ENCODE data around the gene NBR1.

NBR1 gene

DNA sequence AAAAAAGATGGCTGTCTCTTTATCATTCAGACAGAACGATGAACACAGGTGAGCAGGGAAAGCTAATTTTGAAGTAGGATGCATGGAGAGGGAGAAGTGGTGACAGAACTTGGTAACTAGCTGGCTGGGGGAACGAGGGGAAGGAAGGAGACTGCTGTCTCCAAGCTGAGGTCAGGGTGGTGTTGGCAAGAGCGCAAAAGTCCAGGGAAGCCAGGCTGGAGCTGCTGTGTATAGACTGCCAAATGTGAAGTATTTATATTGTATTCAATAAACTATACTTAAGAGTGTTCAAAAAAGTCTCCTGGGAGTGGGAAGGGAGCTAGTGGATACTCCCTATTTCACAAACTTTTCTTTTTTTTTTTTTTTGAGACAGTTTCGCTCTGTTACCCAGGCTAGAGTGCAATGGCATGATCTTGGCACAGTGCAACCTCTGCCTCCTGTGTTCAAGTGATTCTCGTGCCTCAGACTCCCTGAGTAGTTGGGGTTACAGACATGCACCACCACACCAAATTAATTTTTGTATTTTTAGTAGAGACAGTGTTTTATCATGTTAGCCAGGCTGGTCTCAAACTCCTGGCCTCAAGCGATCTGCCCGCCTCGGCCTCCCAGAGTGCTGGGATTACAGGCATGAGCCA, 48.8 kb downstream of the NBR1 start (continued):
- TF ChIP-seq ZNF670 (tag by site-specific recombination; IDR thresholded peaks at IDR 0.05; ENCODE audit: low read depth) (no peak), PBX3 (CRISPR knock-in tag; IDR thresholded peaks at IDR 0.05) (no peak), ZNF658 (tag by site-specific recombination; IDR thresholded peaks at IDR 0.05) (no peak), ZNF629 (tag by site-specific recombination; IDR thresholded peaks at IDR 0.05) (no peak), ZNF473 (tag by site-specific recombination; IDR thresholded peaks at IDR 0.05) (no peak), ZNF184 (tag by site-specific recombination; IDR thresholded peaks at IDR 0.05) (no peak), ZNF23 (tag by site-specific recombination; IDR thresholded peaks at IDR 0.05; ENCODE audit: borderline replicate concordance) (no peak)

- H3K4me3 ChIP-seq (ENCODE audit: low read depth, low read length), result no peak overlapping the region
- H3K4me1 ChIP-seq (ENCODE audit: control insufficient read depth, insufficient read depth, low read length), result no peaks in the 10 kb centered on the region
- peaks cover 0 to 24% of the 10 kb centered on the region in 2 experiments; a peak in 2 of 3 replicates for H3K36me3 ChIP-seq (ENCODE audit: control insufficient read depth in 2 of 2, insufficient read depth in 1 of 2, low read length in 2 of 2)
- H3K27ac ChIP-seq (ENCODE audit: extremely low read depth, low read depth, low read length), result no peak overlapping the region
- CTCF ChIA-PET, result interaction anchor here (0.9 kb wide), 1 partner anchor 88 kb away, joined by 3 read pairs; no protein-coding TSS in a partner anchor
- TF ChIP-seq BCL11B (tag by site-specific recombination; IDR thresholded peaks at IDR 0.05; ENCODE audit: low read depth) (no peak), ZNF114 (tag by site-specific recombination; IDR thresholded peaks at IDR 0.05) (no peak), ZNF146 (tag by site-specific recombination; IDR thresholded peaks at IDR 0.05) (no peak), ZNF658 (tag by site-specific recombination; IDR thresholded peaks at IDR 0.05) (no peak)
- H3K9me3 ChIP-seq (ENCODE audit: control insufficient read depth, insufficient read depth, low read depth, low read length), result no peaks in the 10 kb centered on the region
- POLR2A ChIA-PET, result interaction anchor here (1.3 kb wide), 1 partner anchor 95 kb away, joined by 8 read pairs; no protein-coding TSS in a partner anchor
Measured at GRCh38 chr17:43220511-43221125, 49.6 kb downstream of the NBR1 start.

DNA sequence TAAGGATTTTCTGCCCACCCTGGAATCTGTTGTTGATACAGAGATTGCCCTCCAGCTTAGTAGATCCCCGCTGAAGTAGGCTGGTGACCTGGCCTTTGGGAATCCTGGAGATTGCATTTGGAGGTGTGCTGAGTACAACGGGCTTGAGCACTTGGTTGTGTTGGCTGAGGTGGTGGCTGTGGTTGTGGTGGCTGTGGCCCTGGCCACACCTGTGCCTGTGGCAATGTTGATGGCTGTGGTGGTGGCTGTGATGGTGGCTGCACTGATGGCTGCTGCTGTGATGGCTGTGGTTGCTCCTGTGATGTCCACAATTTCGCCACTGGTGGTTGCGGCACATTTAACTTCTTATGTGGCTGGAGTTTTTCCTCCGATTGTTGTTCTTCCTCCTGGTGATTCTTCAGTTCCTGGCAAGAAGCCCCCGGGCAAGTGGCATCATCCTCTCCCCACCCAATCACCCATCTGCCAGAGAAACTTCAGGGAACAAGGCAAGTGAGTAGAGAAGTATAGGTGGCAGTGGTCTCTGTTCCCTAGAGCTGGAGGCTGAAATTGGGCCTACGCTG, 53.2 kb downstream of the NBR1 start:
- no peak overlapping the region for H3K27ac ChIP-seq (ENCODE audit: extremely low read depth, low read depth, low read length)
- CTCF ChIA-PET, result interaction anchor here (0.6 to 0.7 kb wide), 2 partner anchors 85 to 87 kb away, joined by 3 read pairs; no protein-coding TSS in a partner anchor

More for the DNA sequence above, 53.2 kb downstream of the NBR1 start:
- H3K4me3 ChIP-seq (ENCODE audit: low read depth, low read length), result no peak overlapping the region
- POLR2A ChIA-PET, result interaction anchor here (1.0 kb wide), 1 partner anchor 91 kb away, joined by 5 read pairs; no protein-coding TSS in a partner anchor
- H3K36me3 ChIP-seq (ENCODE audit: control insufficient read depth in 2 of 2, insufficient read depth in 1 of 2, low read length in 2 of 2), result peaks cover 0 to 3% of the 10 kb centered on the region in 2 experiments; a peak in 2 of 3 replicates
- no peaks in the 10 kb centered on the region for H3K4me1 ChIP-seq (ENCODE audit: control insufficient read depth, insufficient read depth, low read length)
- no peak for TF ChIP-seq ZNF140 (tag by site-specific recombination; IDR thresholded peaks at IDR 0.05)
- TF ChIP-seq BCL11B (tag by site-specific recombination; IDR thresholded peaks at IDR 0.05; ENCODE audit: low read depth), result no peak
- TF ChIP-seq SCRT2 (tag by site-specific recombination; IDR thresholded peaks at IDR 0.05), result no peak
- TF ChIP-seq ZNF354C (tag by site-specific recombination; IDR thresholded peaks at IDR 0.05; ENCODE audit: borderline replicate concordance, low read depth), result no peak
- no peak for TF ChIP-seq WT1 (tag by site-specific recombination; IDR thresholded peaks at IDR 0.05)
- no peak for TF ChIP-seq ZNF670 (tag by site-specific recombination; IDR thresholded peaks at IDR 0.05; ENCODE audit: low read depth)
- TF ChIP-seq ZFHX2 (tag by site-specific recombination; conservative IDR thresholded peaks at IDR 0.05), result no peak
- TF ChIP-seq, protein P1, sequence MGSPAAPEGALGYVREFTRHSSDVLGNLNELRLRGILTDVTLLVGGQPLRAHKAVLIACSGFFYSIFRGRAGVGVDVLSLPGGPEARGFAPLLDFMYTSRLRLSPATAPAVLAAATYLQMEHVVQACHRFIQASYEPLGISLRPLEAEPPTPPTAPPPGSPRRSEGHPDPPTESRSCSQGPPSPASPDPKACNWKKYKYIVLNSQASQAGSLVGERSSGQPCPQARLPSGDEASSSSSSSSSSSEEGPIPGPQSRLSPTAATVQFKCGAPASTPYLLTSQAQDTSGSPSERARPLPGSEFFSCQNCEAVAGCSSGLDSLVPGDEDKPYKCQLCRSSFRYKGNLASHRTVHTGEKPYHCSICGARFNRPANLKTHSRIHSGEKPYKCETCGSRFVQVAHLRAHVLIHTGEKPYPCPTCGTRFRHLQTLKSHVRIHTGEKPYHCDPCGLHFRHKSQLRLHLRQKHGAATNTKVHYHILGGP (tag by site-specific recombination; IDR thresholded peaks at IDR 0.05), result no peak
- no peak for TF ChIP-seq TCF7L2 (IDR thresholded peaks at IDR 0.05; ENCODE audit: borderline replicate concordance, low read depth, low read length)
- TF ChIP-seq REST (tag by site-specific recombination; IDR thresholded peaks at IDR 0.05), result no peak
- TF ChIP-seq, protein P2, sequence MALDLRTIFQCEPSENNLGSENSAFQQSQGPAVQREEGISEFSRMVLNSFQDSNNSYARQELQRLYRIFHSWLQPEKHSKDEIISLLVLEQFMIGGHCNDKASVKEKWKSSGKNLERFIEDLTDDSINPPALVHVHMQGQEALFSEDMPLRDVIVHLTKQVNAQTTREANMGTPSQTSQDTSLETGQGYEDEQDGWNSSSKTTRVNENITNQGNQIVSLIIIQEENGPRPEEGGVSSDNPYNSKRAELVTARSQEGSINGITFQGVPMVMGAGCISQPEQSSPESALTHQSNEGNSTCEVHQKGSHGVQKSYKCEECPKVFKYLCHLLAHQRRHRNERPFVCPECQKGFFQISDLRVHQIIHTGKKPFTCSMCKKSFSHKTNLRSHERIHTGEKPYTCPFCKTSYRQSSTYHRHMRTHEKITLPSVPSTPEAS (tag by site-specific recombination; IDR thresholded peaks at IDR 0.05), result no peak
- TF ChIP-seq ZSCAN18 (tag by site-specific recombination; IDR thresholded peaks at IDR 0.05), result no peak
- no peaks in the 10 kb centered on the region for H3K9me3 ChIP-seq (ENCODE audit: control insufficient read depth, insufficient read depth, low read depth, low read length)

Measured in HEK293 (cell line).